SHP77 (cell line): ENCODE results near the gene CTSS.
A peak's percentile ranks its signal among the peaks of the same experiment; 100 is the strongest.

Source experiments
- DNase-seq, 2 experiments: peaks; one replicate each; lab custom pipeline; 2025; lab: John Stamatoyannopoulos, UW

The CTSS gene

GRCh38 chr1:150696995-150697927 is 68.3 kb downstream of the CTSS start, which contains the start of gene GOLPH3L:
Gene GOLPH3L (minus strand): TSS chr1:150697154. CDS start chr1:150694838, 2,316 bp downstream.
- peak; percentile 100 for DNase-seq

- no peak for DNase-seq
Observed at GRCh38 chr1:150696590-150696989, 69.0 kb downstream of the CTSS start.

GRCh38 chr1:150696162-150696561 is 69.4 kb downstream of the CTSS start:
- no peak for DNase-seq

- DNase-seq, result no peak
Observed at GRCh38 chr1:150695561-150695960, 70.0 kb downstream of the CTSS start.

- DNase-seq, result no peak
Observed at GRCh38 chr1:150692720-150693119, 72.9 kb downstream of the CTSS start.

- no peak for DNase-seq
Observed at GRCh38 chr1:150688763-150689162, 76.8 kb downstream of the CTSS start.

GRCh38 chr1:150686275-150686674 is 79.3 kb downstream of the CTSS start:
- no peak for DNase-seq

- no peak for DNase-seq
Observed at GRCh38 chr1:150683914-150684313, 81.7 kb downstream of the CTSS start.
